Peyer's patch (tissue), 4 donors: ENCODE data around the gene PDCD6IP.
"Not testable (repeated sequence)": the region's sequence is repeated elsewhere in the genome, so short reads cannot be mapped to it uniquely, and the experiment has no call there.

Source experiments
- POLR2A ChIP-seq, 2 donors: fragments of 450-650 bp; IDR thresholded peaks; one replicate each; pipeline ENCODE4 v1.5.1; 2017; ENCODE audit warnings: antibody characterized with exemption in 2 of 2, mild to moderate bottlenecking in 2 of 2, moderate library complexity in 2 of 2
- TF ChIP-seq, protein P1 (sequence below), 6 experiments: fragments of 450-650 bp in 4 of 6; fragments of 200-600 bp in 2 of 6; sonication (generic) in 1 of 6; IDR thresholded peaks; one replicate each; pipeline ENCODE4 v1.5.1; 2017 to 2019; ENCODE audit warnings: antibody characterized with exemption in 6 of 6, mild to moderate bottlenecking in 3 of 6, moderate library complexity in 1 of 6

DNA sequence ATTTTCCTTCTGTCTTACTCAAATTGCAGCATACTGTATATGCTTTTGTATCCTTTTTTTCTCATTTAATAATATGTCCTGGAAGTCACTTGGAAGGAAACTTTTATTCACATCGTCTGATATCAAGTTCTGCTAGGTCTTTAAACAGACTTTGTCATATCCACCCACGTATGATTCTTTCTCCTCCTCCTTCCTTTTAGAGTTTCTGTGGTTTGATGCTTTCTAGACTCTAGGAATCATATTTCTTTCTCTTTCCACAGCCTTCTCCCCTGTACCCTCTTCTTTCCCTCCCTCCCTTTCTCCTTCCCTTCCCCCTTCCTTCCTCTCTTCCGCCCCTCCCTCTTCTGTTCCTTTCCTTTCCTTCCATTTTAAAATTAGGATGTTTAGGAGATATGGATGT, 52.2 kb downstream of the PDCD6IP start:
- TF ChIP-seq, protein P1, sequence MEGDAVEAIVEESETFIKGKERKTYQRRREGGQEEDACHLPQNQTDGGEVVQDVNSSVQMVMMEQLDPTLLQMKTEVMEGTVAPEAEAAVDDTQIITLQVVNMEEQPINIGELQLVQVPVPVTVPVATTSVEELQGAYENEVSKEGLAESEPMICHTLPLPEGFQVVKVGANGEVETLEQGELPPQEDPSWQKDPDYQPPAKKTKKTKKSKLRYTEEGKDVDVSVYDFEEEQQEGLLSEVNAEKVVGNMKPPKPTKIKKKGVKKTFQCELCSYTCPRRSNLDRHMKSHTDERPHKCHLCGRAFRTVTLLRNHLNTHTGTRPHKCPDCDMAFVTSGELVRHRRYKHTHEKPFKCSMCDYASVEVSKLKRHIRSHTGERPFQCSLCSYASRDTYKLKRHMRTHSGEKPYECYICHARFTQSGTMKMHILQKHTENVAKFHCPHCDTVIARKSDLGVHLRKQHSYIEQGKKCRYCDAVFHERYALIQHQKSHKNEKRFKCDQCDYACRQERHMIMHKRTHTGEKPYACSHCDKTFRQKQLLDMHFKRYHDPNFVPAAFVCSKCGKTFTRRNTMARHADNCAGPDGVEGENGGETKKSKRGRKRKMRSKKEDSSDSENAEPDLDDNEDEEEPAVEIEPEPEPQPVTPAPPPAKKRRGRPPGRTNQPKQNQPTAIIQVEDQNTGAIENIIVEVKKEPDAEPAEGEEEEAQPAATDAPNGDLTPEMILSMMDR (IDR thresholded peaks at IDR 0.05) = not testable (repeated sequence)
- TF ChIP-seq POLR2A (IDR thresholded peaks at IDR 0.05) = not testable (repeated sequence)
